Suppressor macrophage treated with lipopolysaccharide for 1 hour (primary cell): ENCODE results near the gene FAM9C.
"Not testable (repeated sequence)": the region's sequence is repeated elsewhere in the genome, so short reads cannot be mapped to it uniquely, and the experiment has no call there.

Experiments
- DNase-seq, 3 donors: peaks; one replicate each; pipeline ENCODE4 v3.0.0-alpha.2; 2020 to 2022

FAM9C gene

DNA sequence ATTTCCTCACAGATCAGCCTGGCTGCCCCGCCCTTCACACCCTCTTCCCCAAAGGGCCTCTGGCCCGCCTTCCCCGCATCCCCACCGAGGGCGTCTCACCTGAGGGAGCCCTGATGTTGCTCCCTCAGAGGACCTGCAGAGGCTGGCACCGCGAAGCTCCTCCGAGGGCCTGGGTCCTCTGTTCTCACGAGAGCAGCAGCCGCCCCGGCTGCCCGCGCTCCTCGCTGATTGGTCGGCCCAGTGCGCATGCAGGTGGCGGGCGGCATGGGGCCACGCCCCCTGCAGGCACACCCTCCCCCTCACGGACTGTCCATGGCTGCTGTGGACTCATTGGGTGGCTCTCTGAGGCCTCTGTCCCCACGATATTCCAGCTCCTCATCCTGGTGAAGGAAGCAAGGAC, at the start of gene FAM9C:
Gene FAM9C (minus strand): TSS at position 180 of the 400 bp plus-strand sequence. CDS start 831 bp downstream, outside the sequence.
- DNase-seq, result no peak

DNA sequence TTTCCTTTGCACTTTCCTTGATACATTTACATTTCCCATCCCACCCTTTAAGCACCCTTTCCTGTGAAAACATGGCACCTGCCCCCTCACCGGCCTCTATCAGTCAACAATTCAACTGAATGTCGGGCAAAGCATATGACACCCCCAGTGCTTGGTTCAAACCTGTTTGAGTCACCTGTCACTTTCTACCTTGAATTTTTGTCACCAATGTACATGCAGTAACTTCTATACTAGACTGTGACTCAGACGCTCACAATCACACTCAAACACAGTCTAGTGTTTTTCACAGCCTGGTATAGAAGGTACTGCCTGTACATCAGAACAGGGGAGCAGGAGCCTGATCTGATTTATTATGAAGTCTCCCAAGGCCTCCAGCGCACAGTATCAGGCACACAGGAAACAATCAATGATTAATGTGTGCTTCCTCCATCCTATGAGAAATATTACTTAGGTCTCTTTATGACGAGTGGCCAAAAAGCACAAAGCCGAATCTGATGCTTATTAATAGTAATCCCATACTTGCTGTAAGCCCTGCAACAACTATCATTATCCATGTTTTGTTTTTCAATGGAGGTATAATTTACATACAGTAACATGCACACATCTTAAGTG, 49.2 kb upstream of the FAM9C start:
- no peak for DNase-seq

DNA sequence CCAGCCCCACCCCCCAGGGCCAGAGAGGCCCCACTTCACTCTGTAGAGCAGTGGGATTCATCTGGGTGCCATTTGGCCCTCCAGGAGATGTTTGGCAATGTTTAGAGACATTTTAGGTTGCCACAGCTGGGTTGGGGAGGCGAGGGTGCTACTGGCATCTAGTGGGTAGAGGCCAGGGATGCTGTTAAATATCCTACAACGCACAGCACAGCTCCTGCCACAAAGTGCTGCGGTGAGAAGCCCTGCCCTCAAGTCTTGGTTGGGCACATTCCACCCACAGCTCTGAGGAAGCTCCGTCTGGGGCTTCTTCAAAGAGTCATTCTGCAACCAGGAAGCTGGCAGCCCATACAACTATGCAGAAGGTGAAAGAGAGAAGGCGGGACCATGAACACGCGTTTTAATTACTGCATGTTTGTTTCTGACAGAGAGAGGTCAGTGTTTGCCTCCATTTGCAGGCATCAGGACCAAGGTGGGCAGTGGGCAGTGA, 48.1 kb upstream of the FAM9C start:
- DNase-seq, result peak; percentile 80 to 87 (median 81)

DNA sequence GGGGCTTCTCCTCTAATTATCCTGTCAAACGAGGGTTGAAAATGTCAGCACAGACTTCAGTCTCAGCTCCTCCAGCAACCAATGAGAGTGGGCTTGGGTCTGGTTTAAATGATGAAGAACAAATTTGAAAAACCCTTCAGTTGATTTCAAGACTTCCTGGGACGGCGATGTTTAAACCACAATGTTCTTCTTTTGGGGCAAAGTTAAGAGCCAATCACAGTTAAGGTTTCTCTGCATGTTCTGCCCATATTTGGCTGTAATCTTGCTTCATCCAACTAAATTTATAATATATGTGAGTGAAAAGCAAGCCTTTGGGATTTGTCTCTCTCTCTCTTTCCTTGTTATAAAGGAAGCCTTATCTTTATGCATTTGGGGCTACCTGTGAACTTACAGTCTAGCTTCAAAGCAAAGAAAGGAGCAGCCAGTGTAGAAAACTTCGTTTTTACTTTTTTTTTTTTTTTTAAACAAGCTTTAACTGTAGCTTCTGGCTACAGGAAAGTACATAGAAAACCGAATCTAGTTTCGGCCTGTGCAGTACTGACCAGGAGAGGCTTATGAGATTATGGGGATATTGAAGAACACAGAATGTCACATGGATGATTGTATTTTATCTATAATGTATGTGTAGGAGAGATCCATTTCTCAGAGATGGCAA, 46.8 kb upstream of the FAM9C start:
- peak; percentile 46 to 72 (median 54) for DNase-seq

DNA sequence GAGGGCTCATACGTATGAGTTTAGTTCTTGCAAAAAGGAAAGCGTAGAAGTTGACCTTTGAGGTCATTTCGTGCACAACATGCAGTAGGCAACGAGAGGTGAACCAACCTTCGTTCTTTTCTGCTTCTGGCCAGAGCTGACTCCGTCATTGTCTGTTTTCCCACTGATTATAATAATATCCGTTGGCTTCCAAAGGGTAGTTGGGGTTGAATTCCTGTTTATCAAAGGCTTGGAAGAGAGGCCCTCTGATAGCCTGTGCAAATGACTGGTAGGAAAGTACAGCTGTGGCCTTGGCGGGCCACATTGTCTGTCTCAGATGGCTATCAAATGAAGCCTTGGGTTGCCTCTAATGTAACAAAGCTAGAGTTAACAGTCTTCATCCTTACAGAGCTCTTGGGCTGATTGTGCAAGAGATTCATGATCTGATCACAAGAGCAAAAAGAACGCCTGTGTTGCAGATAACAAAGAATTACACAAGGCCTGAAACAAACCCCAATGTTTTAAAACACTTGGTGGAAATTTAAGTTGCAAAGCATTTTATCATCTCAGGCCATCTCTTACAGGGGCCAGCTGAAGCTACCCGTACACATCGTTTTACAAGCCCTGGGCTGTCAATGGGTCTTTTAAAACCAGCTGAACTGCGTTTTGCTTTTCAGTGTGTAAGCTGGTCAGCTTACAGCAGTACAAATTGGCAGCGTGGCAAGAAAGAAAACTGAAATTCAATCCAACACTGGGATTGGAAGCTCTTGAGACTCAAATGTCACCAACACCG, 46.1 kb upstream of the FAM9C start:
- peak in 2 of 3 donors; percentile 39 to 63 for DNase-seq

DNA sequence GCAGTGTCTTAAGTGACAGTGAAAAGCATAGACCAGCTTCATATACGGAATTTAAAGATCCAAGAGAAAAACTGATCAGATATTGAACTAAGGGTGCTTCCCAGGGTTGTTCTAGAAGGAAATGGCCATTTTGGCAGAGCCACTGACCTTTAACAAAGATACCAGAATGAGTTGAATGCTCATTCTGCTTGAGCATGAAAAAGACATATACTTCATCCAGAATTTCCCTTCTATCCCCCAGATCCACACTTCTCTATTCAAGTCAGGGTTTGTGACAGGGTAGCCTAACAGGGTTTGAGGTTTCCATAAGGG, 45.6 kb upstream of the FAM9C start:
- peak; percentile 80 to 93 (median 84) for DNase-seq

DNA sequence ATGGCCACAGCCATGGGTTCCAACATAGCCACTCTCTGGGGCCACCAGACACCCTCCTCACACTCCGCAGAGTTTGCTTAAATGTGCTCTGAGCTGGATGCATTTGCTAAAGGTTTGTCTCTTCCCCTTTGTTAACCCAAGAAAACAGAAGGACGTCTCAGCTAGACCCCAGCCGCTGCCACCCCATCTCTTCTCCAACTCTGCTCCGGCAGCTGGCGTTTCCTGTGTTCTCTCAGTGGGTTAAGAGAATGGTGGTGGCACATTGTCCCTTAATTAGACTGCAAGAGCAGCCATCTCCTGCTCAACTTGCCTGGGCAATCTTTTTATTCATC, 43.7 kb upstream of the FAM9C start:
- no peak for DNase-seq

DNA sequence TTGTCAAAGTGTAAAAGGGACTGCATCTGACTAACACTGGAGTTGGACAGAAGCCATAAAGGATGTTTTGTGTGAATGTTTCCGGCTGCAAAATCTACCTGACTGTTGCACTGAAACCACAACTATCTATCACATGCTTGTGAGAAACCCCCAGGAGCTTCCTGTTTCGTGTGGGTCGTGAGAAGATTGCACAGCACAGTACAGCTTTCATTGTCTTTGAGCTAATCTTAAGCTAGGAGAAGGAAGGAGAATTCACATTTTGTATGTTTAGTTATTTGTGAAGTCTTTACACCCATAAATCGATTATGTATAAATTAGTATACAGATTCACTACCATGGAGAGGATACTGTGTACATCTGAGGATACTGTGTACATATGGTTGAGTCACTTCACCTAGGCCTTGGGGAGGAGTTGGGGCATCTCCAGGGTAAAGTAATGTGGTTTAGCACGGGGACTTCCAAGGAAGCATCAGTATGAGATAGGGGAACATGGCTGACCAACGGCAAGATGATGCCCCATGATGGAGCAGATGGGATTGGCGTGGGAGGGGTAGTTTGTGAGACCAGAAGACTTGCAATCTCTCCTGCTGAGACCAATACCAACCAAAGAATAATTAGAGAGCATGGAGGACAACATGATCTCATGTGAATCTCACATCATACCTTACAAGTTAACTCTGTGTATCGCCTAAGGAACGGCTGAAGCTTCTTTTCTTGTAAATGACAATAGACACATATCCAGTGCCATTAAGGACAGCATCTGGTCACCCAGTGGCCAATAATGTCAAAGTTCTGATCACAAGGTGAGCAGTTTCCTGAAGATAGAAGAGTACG, 43.1 kb upstream of the FAM9C start:
- peak; percentile 85 to 94 (median 90) for DNase-seq

DNA sequence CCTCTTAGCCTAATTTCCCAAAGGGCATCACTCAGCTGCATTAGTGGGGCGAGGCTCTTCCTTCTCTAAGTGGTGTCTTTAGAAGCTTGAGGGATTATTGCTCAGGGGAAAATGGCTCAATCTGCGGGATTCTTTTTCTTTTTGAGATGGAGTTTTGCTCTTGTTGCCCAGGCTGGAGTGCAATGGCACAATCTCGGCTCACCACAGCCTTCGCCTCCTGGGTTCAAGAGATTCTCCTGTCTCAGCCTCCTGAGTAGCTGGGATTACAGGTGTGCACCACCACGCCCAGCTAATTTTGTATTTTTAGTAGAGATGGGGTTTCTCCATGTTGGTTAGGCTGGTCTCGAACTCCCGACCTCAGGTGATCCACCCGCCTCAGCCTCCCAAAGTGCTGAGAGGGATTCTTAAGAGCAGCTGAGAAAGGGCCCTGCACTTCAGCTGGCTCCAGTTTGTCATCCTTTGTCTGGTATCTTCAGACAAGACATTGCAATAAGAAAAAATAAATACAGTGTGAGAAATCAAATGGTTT, 42.4 kb upstream of the FAM9C start:
- DNase-seq, result not testable (repeated sequence)

DNA sequence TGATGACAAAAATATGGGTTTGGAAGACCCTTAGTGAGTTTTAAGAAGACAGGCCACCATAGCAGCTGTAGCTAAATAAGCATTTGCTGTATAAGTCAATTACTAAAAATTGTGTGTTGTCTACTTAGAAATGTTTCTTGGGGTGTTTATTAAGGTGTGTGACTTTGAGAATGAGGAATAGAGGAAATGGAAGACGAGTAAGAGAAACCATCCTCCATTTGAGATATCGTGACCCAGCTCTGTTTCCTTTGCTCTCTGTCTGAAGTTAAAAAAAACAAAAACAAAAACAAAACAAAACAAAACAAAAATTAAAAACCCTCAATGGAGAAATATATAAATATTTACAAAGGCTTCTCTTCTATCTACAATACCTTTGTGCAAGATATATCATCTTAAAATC, 41.7 kb upstream of the FAM9C start:
- DNase-seq, result no peak

DNA sequence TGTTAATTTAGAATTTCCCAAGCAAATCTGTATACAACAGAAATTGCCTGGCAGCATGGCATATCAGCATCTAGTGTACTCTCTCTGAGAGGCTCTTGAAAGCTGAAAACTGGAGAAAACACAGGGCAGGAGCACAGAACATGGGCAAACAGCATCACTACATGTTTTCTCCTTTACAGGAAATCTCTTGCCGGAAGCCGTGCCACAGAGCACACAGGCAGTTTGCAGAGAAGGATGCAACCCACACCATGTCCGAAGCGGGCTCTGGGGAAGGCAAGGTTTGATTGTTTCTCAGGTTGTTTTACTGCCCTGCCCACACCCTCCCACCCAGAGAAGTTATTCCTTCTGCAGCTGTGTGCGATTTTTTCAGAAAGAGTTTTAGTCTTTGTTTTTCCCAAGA, 41.1 kb upstream of the FAM9C start:
- DNase-seq, result no peak

DNA sequence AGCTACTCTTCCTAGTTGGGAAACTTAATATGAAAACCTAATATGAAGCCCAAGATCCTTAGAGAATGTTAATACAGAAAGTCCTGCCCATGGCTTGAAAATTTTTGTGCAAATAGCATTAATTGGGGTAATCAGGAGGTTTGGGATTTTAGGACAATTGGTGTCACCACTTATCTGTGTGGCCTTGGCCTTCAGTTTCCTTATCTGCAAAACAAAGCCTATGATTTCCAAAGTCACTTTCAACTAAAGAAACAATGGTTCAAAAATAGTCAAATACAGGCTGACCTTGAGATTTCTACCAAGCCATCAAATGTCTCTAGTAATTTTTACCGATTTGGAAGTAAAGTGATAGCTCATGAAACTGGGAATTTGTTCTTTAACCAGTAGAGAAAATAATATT, 40.2 kb upstream of the FAM9C start:
- no peak for DNase-seq

DNA sequence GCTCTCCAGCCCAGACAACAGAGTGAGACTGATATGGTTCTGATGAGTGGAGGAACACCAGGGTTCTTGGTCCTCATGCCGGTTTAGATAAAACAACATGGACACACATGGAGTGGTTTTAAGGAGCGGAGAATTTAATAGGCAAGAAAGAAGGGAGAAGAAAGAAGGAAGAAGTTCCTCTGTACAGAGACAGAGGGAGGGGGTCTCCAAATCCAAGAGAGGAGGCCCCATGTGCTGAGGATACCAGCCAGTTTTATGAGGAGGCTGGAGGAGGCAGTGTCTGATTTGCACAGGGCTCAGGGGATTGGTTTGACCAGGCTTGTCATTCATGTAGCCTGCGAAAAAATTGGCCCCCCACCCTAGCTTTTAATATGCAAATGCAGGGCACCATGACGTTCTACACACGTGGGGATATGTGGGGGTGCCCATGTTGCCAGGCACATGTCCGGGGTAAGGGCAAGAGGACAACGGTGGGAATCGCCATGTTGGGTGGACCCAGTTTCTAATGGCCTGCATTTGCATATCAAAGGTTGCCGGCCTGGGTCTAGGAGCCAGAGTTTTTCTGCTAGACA, 39.4 kb upstream of the FAM9C start:
- DNase-seq, result not testable (repeated sequence)

DNA sequence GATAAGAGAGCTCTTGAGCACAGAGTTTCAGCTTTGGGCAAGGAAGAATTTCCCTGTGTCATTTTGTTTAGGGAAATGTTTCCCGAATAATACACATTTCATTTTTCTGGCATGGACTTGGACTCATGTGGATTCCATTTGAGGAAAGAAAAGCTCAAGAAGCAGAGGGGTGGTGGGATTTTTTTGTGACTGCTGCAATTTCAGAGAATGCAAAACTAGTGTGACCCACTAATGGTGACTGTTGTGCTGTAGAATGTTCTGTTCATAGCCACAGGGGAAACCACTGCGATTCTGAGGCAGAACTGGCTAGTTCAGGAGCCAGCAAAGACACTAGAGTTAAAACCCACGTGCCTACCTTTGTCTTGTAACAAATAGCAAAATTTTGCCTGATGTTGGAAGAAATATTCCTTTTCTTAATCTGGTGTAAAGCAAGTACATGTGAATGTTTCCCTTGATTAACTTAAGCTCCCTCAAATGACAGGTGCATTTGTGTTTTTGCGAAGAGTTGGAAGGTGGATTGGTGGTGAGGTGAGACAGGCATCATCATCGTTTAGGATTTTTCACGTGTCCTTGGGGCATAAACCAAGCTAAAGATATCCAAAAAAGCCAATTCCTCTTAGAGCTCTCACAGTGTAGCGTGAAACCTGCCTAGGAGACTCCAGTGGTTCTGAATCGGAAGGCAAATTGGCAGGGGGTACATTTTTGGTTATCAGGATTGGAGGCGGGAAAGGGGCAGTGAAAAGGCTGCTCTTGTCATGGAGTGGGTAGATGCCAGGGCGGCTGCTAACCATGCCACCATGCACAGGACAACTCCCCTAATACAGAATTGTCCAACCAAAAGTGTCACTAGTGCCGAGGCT, 38.0 kb upstream of the FAM9C start:
- peak in 1 of 3 donors; percentile 46 for DNase-seq

DNA sequence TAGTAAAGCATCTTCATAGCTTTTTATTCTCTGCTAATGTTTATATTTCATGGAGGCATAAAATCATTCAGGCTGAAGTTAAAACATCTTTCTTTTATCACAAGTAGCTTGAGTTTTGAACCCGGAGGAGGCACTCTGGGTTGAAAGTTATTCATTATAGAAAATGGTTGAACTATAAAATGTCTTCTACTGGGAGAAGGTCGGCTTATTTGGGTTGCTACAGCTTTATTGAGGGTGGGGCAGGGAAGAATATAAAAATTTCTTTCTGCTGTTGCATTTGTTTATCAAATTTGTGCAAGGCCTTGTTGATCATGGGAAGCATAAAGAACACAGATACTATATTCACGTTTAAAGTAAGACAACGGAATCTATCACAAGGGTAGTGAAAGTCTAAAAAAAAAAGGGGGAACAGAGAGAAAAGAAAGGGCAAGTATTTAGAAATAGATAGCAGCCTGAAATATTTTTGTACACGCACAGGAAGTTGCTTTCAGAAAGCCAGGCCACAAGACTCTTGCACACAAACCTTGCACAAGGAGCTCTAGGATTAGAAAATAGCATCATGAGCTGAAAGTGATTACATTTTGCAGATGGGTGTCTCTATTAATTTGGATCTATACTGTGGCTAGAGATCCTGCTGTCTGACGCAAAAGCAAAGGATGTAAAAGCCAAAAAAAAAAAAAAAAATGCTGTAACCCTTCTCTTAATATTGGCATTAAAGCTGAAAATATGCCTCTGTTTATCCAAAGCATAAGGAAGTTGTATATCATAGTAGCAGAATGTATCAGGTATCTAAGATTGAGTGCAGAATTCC, 37.2 kb upstream of the FAM9C start:
- peak; percentile 45 to 80 (median 68) for DNase-seq

DNA sequence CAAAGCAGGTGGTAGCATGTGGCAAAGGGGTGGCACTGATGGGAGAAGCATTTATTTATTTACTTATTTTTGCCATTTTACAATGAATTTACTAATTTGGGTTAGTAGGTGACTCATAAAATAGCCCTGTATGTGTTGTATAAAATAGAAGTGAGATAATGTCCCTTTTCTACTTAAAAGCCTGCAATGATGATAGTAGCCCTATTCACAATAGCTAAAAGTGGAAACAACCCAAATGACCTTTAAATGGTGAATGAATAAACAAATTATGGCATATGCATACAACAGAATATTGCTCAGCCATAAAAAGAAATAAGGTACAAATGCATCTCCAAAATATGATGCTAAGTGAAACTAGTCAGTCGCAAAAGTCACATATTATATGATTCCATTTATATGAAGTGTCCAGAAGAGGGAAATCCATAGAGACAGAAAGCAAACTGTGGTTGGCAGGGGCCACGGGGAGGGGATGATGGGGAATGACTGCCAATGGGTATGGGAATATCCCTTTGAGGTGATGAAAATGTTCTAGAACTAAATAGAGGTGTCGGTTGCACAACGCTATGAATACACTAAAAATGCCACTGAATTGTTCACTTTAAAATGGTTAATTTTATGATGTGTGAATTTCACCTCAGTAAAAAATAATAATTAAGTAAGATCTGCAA, 35.8 kb upstream of the FAM9C start:
- no peak for DNase-seq

DNA sequence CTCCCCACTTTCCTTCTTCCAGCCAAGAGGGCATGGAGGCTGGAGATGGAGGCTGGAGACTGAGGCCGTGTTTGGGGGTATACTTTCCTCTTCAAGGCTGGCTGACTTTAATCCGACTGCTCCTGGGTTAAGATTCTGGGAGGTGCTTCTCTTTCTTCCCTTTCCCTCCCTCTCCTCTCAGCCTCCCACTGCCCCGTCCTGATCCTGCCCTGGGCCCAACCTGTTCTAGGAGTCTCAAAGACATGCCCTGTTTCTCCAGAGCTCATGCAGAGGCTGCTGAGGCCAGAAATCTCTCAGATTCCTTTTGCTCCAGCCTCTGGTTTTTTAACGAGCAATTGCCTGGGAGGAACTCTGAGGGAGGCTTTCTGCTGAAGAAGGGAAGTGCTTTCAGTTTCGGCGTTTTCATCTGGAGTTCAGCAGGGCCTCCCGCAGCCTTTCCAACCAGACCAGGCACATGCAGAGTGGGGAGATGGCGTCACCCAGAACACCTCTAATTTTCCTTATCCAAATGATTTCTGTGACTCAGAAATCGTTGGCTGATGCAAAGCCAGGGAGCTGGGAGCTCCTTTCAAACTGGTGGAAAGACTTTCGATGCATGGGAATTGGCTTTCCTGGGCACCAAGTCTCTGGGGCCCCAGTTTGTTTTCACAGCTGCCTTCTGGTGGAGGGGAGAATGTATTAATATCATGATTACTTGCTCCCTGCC, 34.5 kb upstream of the FAM9C start:
- DNase-seq, result peak; percentile 56 to 72 (median 66)

DNA sequence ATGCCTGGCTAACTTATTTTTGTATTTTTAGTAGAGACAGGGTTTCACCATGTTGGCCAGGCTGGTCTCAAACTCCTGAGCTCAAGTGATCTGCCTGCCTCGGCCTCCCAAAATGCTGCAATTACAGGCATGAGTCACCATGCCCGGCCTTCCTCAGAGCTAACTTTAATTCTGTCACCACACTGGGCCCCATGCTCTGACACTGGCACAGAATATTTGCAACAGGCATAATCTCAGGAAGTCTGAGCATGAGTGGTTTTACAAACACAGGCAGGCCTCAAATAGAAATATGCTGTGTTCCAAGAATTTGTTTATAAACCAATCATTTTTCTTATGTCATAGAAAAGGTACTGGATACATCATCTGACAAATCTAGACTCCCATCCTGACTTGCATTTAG, 32.7 kb upstream of the FAM9C start:
- peak; percentile 63 to 67 (median 66) for DNase-seq
